ENCODE results near the gene AKAP1.

Gene AKAP1

DNA sequence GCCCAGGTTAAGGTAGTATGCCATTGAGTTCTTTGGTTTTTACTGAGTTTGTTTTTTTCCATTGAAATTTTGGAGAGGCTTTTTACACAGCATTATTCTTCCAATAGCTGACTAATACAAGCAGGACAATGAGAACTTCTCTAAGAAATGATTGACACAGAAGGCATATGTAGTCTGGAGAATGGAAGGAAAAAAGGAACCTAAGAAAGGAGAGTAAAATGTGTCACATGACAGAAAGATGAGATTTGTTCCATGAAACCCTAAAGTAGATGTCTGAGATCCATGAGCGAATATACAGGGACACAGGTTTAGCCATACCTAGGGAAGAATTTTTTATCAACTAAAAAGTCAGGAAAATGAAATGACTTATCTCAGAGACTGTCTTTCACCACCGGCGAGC, 80.7 kb downstream of the AKAP1 start:
- no peak for DNase-seq (ENCODE audit: low read depth)

DNA sequence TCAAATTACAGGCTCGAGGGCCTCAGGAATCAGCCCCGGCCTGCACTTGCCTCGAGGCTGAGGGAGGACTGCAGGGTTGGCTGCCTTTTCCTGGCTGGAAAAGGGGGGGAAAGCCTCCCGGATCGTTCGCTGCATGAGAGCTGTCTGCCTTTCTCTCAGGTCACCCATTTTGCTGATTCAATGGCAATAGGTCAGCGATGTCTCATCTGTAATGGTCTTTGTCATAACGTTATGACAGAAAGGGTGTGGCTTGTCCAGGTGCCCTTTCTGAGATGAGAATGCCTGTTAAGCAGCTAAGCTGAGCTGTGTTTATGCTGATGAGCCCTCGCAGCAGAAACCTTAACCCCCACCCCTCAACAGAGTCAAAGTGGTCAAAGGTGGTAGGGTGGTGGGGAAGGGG, 81.8 kb downstream of the AKAP1 start:
- DNase-seq (ENCODE audit: low read depth), result no peak

DNA sequence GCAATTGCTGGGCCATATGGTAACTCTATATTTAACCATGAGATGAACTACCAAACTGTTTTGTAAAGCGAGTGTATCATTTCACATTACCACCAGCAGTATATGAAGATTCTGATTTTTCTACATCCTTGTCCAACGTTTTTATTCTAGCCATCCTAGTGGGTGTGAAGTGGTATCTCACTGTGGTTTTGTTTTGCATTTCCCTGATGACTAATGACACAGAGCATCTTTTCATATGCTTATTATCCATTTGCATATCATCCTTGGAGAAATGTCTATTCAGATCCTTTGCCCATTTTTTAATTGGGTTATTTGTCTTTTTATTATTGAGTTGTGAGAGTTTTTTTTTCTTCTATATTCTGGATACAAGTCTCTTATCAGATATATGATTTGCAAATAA, 83.6 kb downstream of the AKAP1 start:
- DNase-seq (ENCODE audit: low read depth), result no peak

DNA sequence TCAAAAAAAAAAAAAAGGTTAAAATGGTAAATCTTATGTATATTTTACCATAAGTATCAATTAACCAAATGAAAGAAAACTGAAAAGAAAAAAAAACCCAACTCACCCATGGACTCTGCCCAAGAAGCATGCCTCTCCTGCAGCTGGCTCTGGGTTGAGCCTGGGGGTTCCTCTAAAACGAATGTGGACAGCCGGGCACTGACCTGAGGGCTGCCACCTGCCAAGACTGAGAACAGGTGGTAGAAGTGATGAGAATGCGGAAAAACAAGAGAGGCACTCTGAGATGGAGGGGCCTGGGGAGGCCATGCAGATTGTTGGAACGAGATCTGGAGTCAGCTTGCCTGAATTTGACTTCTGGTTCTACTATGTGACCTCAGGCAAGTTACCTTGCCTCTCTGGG, 85.8 kb downstream of the AKAP1 start:
- no peak for DNase-seq (ENCODE audit: low read depth)

Measured in GM04503 (cell line).